HepG2 (cell line): ENCODE results near the gene XPO1. TPM values are rescaled to one million over a fixed set of nuclear protein-coding genes. Genes with fewer than 3 reads are reported as not detected.

Experiments used
- ARNTL ChIP-seq: sonication (generic); formaldehyde crosslinking; IDR thresholded peaks from 2 replicates; pipeline ENCODE4 v1.4.0; 2020; ENCODE audit warnings: mild to moderate bottlenecking, missing genetic modification reagents
- CHD4 ChIP-seq: fragments of 200-600 bp; sonication (generic); IDR thresholded peaks from 2 replicates; pipeline ENCODE4 v1.7.0; 2017; ENCODE audit warnings: mild to moderate bottlenecking, low read length, borderline replicate concordance
- FOXA3 ChIP-seq: IDR thresholded peaks from 2 replicates; pipeline ENCODE4 v1.6.1; 2016; ENCODE audit warnings: missing genetic modification reagents, missing compliant biosample characterization
- FOXP1 ChIP-seq, 2 experiments: fragments of 450-650 bp in 1 of 2; IDR thresholded peaks; 2 replicates each; pipeline ENCODE4 v1.6.1; 2017 to 2018; ENCODE audit warnings: antibody characterized with exemption in 1 of 2
- HDAC2 ChIP-seq: sonication (generic); formaldehyde crosslinking; IDR thresholded peaks from 2 replicates; pipeline ENCODE4 v1.4.0; 2020; ENCODE audit warnings: missing genetic modification reagents
- MAFK ChIP-seq, 2 experiments: IDR thresholded peaks in 1 of 2; conservative IDR thresholded peaks in 1 of 2; 2 replicates each; pipeline ENCODE4 v1.6.1; 2011; ENCODE audit warnings: improper control_type of control experiment in 2 of 2, low read length in 2 of 2
- MLX ChIP-seq: IDR thresholded peaks from 2 replicates; pipeline ENCODE4 v1.6.1; 2016
- NONO ChIP-seq, 2 experiments: fragments of 450-650 bp in 1 of 2; sonication (generic) in 1 of 2; formaldehyde crosslinking in 1 of 2; IDR thresholded peaks in 1 of 2; conservative IDR thresholded peaks in 1 of 2; 2 replicates each; pipeline versions ENCODE4 v1.6.1 to v1.8.0; 2017 to 2022; ENCODE audit warnings: mild to moderate bottlenecking in 1 of 2, missing genetic modification reagents in 1 of 2, moderate library complexity in 1 of 2
- PAWR ChIP-seq: sonication (generic); formaldehyde crosslinking; IDR thresholded peaks from 2 replicates; pipeline ENCODE4 v1.4.0; 2020; ENCODE audit warnings: missing genetic modification reagents, mild to moderate bottlenecking, borderline replicate concordance
- PAXIP1 ChIP-seq: sonication (generic); formaldehyde crosslinking; conservative IDR thresholded peaks from 2 replicates; pipeline ENCODE4 v1.4.0; 2020; ENCODE audit warnings: mild to moderate bottlenecking, missing genetic modification reagents, moderate library complexity
- REL ChIP-seq: sonication (generic); formaldehyde crosslinking; conservative IDR thresholded peaks from 2 replicates; pipeline ENCODE4 v1.8.0; 2022; ENCODE audit warnings: mild to moderate bottlenecking, missing genetic modification reagents, moderate library complexity
- SOX13 ChIP-seq, 3 experiments: fragments of 450-650 bp in 1 of 3; sonication (generic) in 1 of 3; formaldehyde crosslinking in 1 of 3; IDR thresholded peaks in 2 of 3; conservative IDR thresholded peaks in 1 of 3; 2 replicates each; pipeline versions ENCODE4 v1.5.0 to v1.6.1; 2016 to 2020; ENCODE audit warnings: antibody characterized with exemption in 1 of 3, mild to moderate bottlenecking in 1 of 3, missing compliant biosample characterization in 1 of 3, missing genetic modification reagents in 1 of 3, moderate library complexity in 1 of 3
- SOX5 ChIP-seq: IDR thresholded peaks from 2 replicates; pipeline ENCODE4 v1.6.1; 2016; ENCODE audit warnings: borderline replicate concordance
- SP5 ChIP-seq: IDR thresholded peaks from 2 replicates; pipeline ENCODE4 v1.6.1; 2016; ENCODE audit warnings: low read depth, borderline replicate concordance
- ZBTB20 ChIP-seq: sonication (generic); formaldehyde crosslinking; IDR thresholded peaks from 2 replicates; pipeline ENCODE4 v1.8.1; 2023; ENCODE audit warnings: missing genetic modification reagents, low read depth, mild to moderate bottlenecking, borderline replicate concordance
- ZBTB43 ChIP-seq: sonication (generic); formaldehyde crosslinking; conservative IDR thresholded peaks from 2 replicates; pipeline ENCODE4 v1.4.0; 2020; ENCODE audit warnings: missing genetic modification reagents
- ZBTB44 ChIP-seq: sonication (generic); formaldehyde crosslinking; IDR thresholded peaks from 2 replicates; pipeline ENCODE4 v1.4.0; 2020; ENCODE audit warnings: missing genetic modification reagents
- ZNF331 ChIP-seq: sonication (generic); formaldehyde crosslinking; IDR thresholded peaks from 2 replicates; pipeline ENCODE4 v1.4.0; 2020; ENCODE audit warnings: missing genetic modification reagents
- ZNF530 ChIP-seq: sonication (generic); formaldehyde crosslinking; IDR thresholded peaks from 2 replicates; pipeline ENCODE4 v1.5.0; 2020; ENCODE audit warnings: low read depth, mild to moderate bottlenecking, missing genetic modification reagents
- ZNF678 ChIP-seq: sonication (generic); formaldehyde crosslinking; IDR thresholded peaks from 2 replicates; pipeline ENCODE4 v1.4.0; 2020; ENCODE audit warnings: mild to moderate bottlenecking, missing genetic modification reagents
- ZNF749 ChIP-seq: sonication (generic); formaldehyde crosslinking; IDR thresholded peaks from 2 replicates; pipeline ENCODE4 v1.8.0; 2022; ENCODE audit warnings: mild to moderate bottlenecking, missing genetic modification reagents, moderate library complexity, borderline replicate concordance
- polyA plus RNA-seq, 8 experiments: library from polyadenylated mRNA; depleted of rRNA in 3 of 8; stranded (reverse) in 7 of 8; unstranded in 1 of 8; fragments of >200 nt; fragmentation: Illumina TruSeq in 4 of 8; extraction: Trizol in 4 of 8; gene quantifications; 2 replicates each; pipeline versions ENCODE4 v1.2.1 to v1.2.3, GENCODE V29; 2011 to 2016; ENCODE audit warnings: low read depth in 4 of 8, missing spikeins in 1 of 8, mixed read lengths in 1 of 8; ENCODE audit not compliant: insufficient read depth in 1 of 8
- total RNA-seq, 5 experiments: library from RNA; depleted of rRNA; stranded (reverse); fragments of >200 nt; fragmentation: Illumina TruSeq; extraction: Trizol; gene quantifications; 2 replicates each; pipeline ENCODE4 v1.2.3, GENCODE V29; 2016; ENCODE audit warnings: low read depth in 1 of 5

XPO1 gene
- total and polyA plus RNA-seq, 2 of the 13 experiments (the other 11 are each of a cell fraction or from before 2014, with no cell fraction given) = 67.4 to 212 TPM

GRCh38 chr2:61443342-61444041 is 94.7 kb downstream of the XPO1 start (continued):
- TF ChIP-seq REL = no peak
- TF ChIP-seq MLX = 0 out of 2 replicates have a peak, but pooled peaks have one; percentile 26
- TF ChIP-seq FOXA3 (CRISPR knock-in tag) = peak; percentile 79
- TF ChIP-seq SP5 (CRISPR knock-in tag) = 0 out of 2 replicates have a peak, but pooled peaks have one; percentile 14
- 0 out of 2 replicates have a peak, but pooled peaks have one; percentile 23 for TF ChIP-seq SOX13 (IDR thresholded peaks at IDR 0.05)
- TF ChIP-seq SOX13 (CRISPR knock-in tag; conservative IDR thresholded peaks at IDR 0.05 in 1 of 2, IDR thresholded peaks at IDR 0.05 in 1 of 2) = peak in 1 of 2 experiments; percentile 41; a peak in 2 of 4 replicates
- TF ChIP-seq FOXP1 (IDR thresholded peaks at IDR 0.05) = no peak
- TF ChIP-seq FOXP1 (CRISPR knock-in tag; IDR thresholded peaks at IDR 0.05) = 0 out of 2 replicates have a peak, but pooled peaks have one; percentile 30
- TF ChIP-seq ZNF530 (CRISPR knock-in tag) = no peak
- peak; percentile 65 for TF ChIP-seq SOX5 (CRISPR knock-in tag)
- 0 out of 2 replicates have a peak, but pooled peaks have one; percentile 65 for TF ChIP-seq CHD4
- no peak for TF ChIP-seq NONO (IDR thresholded peaks at IDR 0.05)
- 0 out of 2 replicates have a peak, but pooled peaks have one; percentile 33 for TF ChIP-seq NONO (CRISPR knock-in tag; conservative IDR thresholded peaks at IDR 0.05)
- TF ChIP-seq ZBTB43 (CRISPR knock-in tag) = peak; percentile 69
- TF ChIP-seq ZNF678 (CRISPR knock-in tag) = no peak
- TF ChIP-seq PAXIP1 = peak; percentile 77
- peak; percentile 53; the same call in 1 of the 2 replicates for TF ChIP-seq ZNF331
- TF ChIP-seq ZNF749 (CRISPR knock-in tag) = no peak; the same call in 1 of the 2 replicates
- 0 out of 2 replicates have a peak, but pooled peaks have one; percentile 24 for TF ChIP-seq ZBTB20 (CRISPR knock-in tag)
- peak; percentile 96 to 97 for TF ChIP-seq MAFK (conservative IDR thresholded peaks at IDR 0.05 in 1 of 2, IDR thresholded peaks at IDR 0.05 in 1 of 2; ENCODE audit: low read length in 2 of 2)
- no peak for TF ChIP-seq ZBTB44 (CRISPR knock-in tag)
- no peak for TF ChIP-seq PAWR (CRISPR knock-in tag)
- TF ChIP-seq ARNTL (CRISPR knock-in tag) = no peak
- peak; percentile 51 for TF ChIP-seq HDAC2 (CRISPR knock-in tag)
